GM23248 (cell line): ENCODE data around the gene TPO. TPM values are rescaled to one million over a fixed set of nuclear protein-coding genes. Genes with fewer than 3 reads are reported as not detected.

Experiments
- DNase-seq: peaks from one replicate; pipeline ENCODE4 v3.0.0-alpha.2; 2015
- H2AFZ ChIP-seq: fragments of 200-600 bp; sonication (generic); 2 replicates; pipeline ENCODE4 v1.6.1; 2016; ENCODE audit warnings: antibody characterized with exemption
- H3F3A ChIP-seq: fragments of 200-600 bp; sonication (generic); 2 replicates; pipeline ENCODE4 v1.6.1; 2016; ENCODE audit warnings: mild to moderate bottlenecking, antibody characterized with exemption, mixed run types; ENCODE audit not compliant: insufficient read depth
- H3K27ac ChIP-seq: fragments of 200-600 bp; sonication (generic); 2 replicates; pipeline ENCODE4 v1.5.1; 2016; ENCODE audit warnings: mild to moderate bottlenecking
- H3K27me3 ChIP-seq: fragments of 200-600 bp; sonication (generic); replicated peaks from 2 replicates; pipeline ENCODE4 v1.6.1; 2016; ENCODE audit warnings: mild to moderate bottlenecking; ENCODE audit not compliant: insufficient read depth
- H3K36me3 ChIP-seq: fragments of 200-600 bp; sonication (generic); 2 replicates; pipeline ENCODE4 v1.6.1; 2016; ENCODE audit warnings: low read depth, mild to moderate bottlenecking
- H3K4me1 ChIP-seq: fragments of 200-600 bp; sonication (generic); 2 replicates; pipeline ENCODE4 v1.6.1; 2016; ENCODE audit warnings: mild to moderate bottlenecking; ENCODE audit not compliant: insufficient read depth
- H3K4me2 ChIP-seq: fragments of 200-600 bp; sonication (generic); one replicate; pipeline ENCODE4 v1.6.1; 2016; ENCODE audit warnings: mild to moderate bottlenecking; ENCODE audit not compliant: unreplicated experiment
- H3K4me3 ChIP-seq: fragments of 200-600 bp; sonication (generic); 2 replicates; pipeline ENCODE4 v1.5.1; 2016; ENCODE audit warnings: mild to moderate bottlenecking
- H3K79me2 ChIP-seq: fragments of 200-600 bp; sonication (generic); 2 replicates; pipeline ENCODE4 v1.6.1; 2016; ENCODE audit warnings: mild to moderate bottlenecking; ENCODE audit not compliant: insufficient read depth
- H3K9ac ChIP-seq: fragments of 200-600 bp; sonication (generic); 2 replicates; pipeline ENCODE4 v1.6.1; 2016; ENCODE audit warnings: mild to moderate bottlenecking
- H3K9me2 ChIP-seq: fragments of 200-600 bp; sonication (generic); 2 replicates; pipeline ENCODE4 v1.6.1; 2016; ENCODE audit warnings: mixed run types, mild to moderate bottlenecking, moderate library complexity; ENCODE audit not compliant: insufficient read depth
- H3K9me3 ChIP-seq: fragments of 200-600 bp; sonication (generic); one replicate; pipeline ENCODE4 v1.6.1; 2017; ENCODE audit warnings: low read depth
- H4K20me1 ChIP-seq: fragments of 200-600 bp; sonication (generic); 2 replicates; pipeline ENCODE4 v1.6.0; 2016; ENCODE audit not compliant: insufficient read depth
- EZH2 ChIP-seq: fragments of 200-600 bp; sonication (generic); IDR thresholded peaks from 2 replicates; pipeline ENCODE4 v1.6.1; 2018; ENCODE audit warnings: antibody characterized with exemption, mild to moderate bottlenecking; ENCODE audit not compliant: insufficient read depth, poor library complexity, severe bottlenecking
- EZH2phosphoT487 ChIP-seq: fragments of 200-600 bp; sonication (generic); IDR thresholded peaks from 2 replicates; pipeline ENCODE4 v1.6.1; 2018; ENCODE audit warnings: antibody characterized with exemption, moderate library complexity, mild to moderate bottlenecking, low read depth; ENCODE audit not compliant: insufficient read depth
- WGBS, 2 experiments: methylation state at CpG; one replicate each; pipeline ENCODE4 v1.1.6; 2015 to 2017; ENCODE audit warnings: low lambda C conversion rate in 2 of 2, low coverage in 1 of 2; ENCODE audit errors: missing lambda C conversion rate in 2 of 2; 5-methylcytosine and 5-hydroxymethylcytosine counted together
- in situ Hi-C: fragments of 300-500 bp; cut with MboI; formaldehyde crosslinking; loops from 2 replicates; pipeline ENCODE4 v1.15.0; 2020
- polyA plus RNA-seq: library from polyadenylated mRNA; unstranded; fragments of >200 nt; fragmentation: Nextera tagmentation; extraction: Ambion mirVana; gene quantifications from 2 replicates; pipeline ENCODE4 v1.2.1, GENCODE V29; 2016
- total RNA-seq: library from RNA; depleted of rRNA; stranded (reverse); fragments of >200 nt; shearing (Covaris generic); gene quantifications from 2 replicates; pipeline ENCODE4 v1.2.3, GENCODE V29; 2014

The TPO gene
- total and polyA plus RNA-seq, 2 experiments from 2014 or later, result not detected

- Histone ChIP-seq H3K4me2 (no peak overlapping the region), H3K27ac (no peak overlapping the region), H3F3A (no peaks in the 10 kb centered on the region), H3K36me3 (no peaks in the 10 kb centered on the region), H3K9me3 (no peaks in the 10 kb centered on the region), H3K4me1 (no peaks in the 10 kb centered on the region), H3K79me2 (no peaks in the 10 kb centered on the region), H3K9me2 (no peaks in the 10 kb centered on the region), H3K9ac (no peak overlapping the region), H2AFZ (no peak overlapping the region), H4K20me1 (no peaks in the 10 kb centered on the region), H3K27me3 (no peaks in the 10 kb centered on the region), H3K4me3 (no peak overlapping the region)
- in situ Hi-C loops, result no loop called here
- 23% methylated on average over 5 of the region's 5 CpGs for WGBS, 2 experiments
- DNase-seq, result no peak
- no peak for TF ChIP-seq EZH2phosphoT487
- TF ChIP-seq EZH2, result no peak
These were observed 38.2 kb downstream of the TPO start for GRCh38 chr2:1451422-1451821.

GRCh38 chr2:1453561-1453960 is 40.3 kb downstream of the TPO start:
- in situ Hi-C loops, result no loop called here
- 34 to 36% methylated on average over 11 to 12 of the region's 12 CpGs for WGBS, 2 experiments
- H3K79me2 ChIP-seq, result no peaks in the 10 kb centered on the region
- no peaks in the 10 kb centered on the region for H3K9me2 ChIP-seq
- H3K9me3 ChIP-seq, result no peaks in the 10 kb centered on the region
- H3K36me3 ChIP-seq, result no peaks in the 10 kb centered on the region
- H3K4me2 ChIP-seq, result no peak overlapping the region
- no peaks in the 10 kb centered on the region for H3F3A ChIP-seq
- no peak overlapping the region for H3K9ac ChIP-seq
- H2AFZ ChIP-seq, result no peak overlapping the region
- no peak overlapping the region for H3K27ac ChIP-seq
- DNase-seq, result no peak
- no peaks in the 10 kb centered on the region for H3K4me1 ChIP-seq
- H3K27me3 ChIP-seq, result no peaks in the 10 kb centered on the region
- TF ChIP-seq EZH2 (no peak), EZH2phosphoT487 (no peak)
- H4K20me1 ChIP-seq, result no peaks in the 10 kb centered on the region
- no peak overlapping the region for H3K4me3 ChIP-seq

GRCh38 chr2:1454346-1454745 is 41.1 kb downstream of the TPO start:
- in situ Hi-C loops, result no loop called here
- no peak for TF ChIP-seq EZH2phosphoT487
- TF ChIP-seq EZH2, result no peak
- H2AFZ ChIP-seq, result no peak overlapping the region
- DNase-seq, result no peak
- no peaks in the 10 kb centered on the region for H3K36me3 ChIP-seq
- no peak overlapping the region for H3K27ac ChIP-seq
- H3K79me2 ChIP-seq, result no peaks in the 10 kb centered on the region
- H3K4me2 ChIP-seq, result no peak overlapping the region
- no peaks in the 10 kb centered on the region for H3K27me3 ChIP-seq
- no peak overlapping the region for H3K4me3 ChIP-seq
- 31 to 32% methylated on average over 7 of the region's 7 CpGs for WGBS, 2 experiments
- H3K9me2 ChIP-seq, result no peaks in the 10 kb centered on the region
- H3K4me1 ChIP-seq, result no peaks in the 10 kb centered on the region
- H3F3A ChIP-seq, result no peaks in the 10 kb centered on the region
- no peaks in the 10 kb centered on the region for H4K20me1 ChIP-seq
- H3K9ac ChIP-seq, result no peak overlapping the region
- no peaks in the 10 kb centered on the region for H3K9me3 ChIP-seq

DNA sequence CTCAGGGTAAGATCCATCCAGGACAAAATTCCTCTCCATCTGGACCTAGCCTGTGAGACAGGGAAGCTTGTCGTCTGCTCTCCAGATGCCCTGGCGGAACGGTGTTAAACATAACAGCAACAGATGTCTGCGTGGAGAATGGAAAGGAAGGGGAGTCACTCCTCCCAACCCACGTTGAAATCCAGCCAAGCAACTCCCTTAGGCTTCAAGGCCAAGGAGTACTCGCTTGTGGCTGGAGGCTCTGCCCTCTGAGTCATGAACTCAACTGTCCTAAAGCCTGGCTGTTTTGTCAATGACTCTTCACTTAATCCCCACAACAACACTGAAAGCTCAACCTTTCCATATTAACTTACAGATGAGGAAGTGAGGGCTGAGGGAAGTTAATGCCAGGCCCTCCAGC is 42.2 kb downstream of the TPO start:
- H3K27me3 ChIP-seq, result no peaks in the 10 kb centered on the region
- DNase-seq, result peak; percentile 49
- H3K9me2 ChIP-seq, result no peaks in the 10 kb centered on the region
- no peaks in the 10 kb centered on the region for H3K79me2 ChIP-seq
- in situ Hi-C loops, result no loop called here
- no peaks in the 10 kb centered on the region for H3F3A ChIP-seq
- no peak overlapping the region for H3K4me2 ChIP-seq
- H3K36me3 ChIP-seq, result no peaks in the 10 kb centered on the region
- WGBS, 2 experiments, result 2 to 6% methylated on average over 4 to 6 of the region's 6 CpGs
- H3K4me1 ChIP-seq, result no peaks in the 10 kb centered on the region
- no peak overlapping the region for H2AFZ ChIP-seq
- no peak overlapping the region for H3K27ac ChIP-seq
- TF ChIP-seq EZH2phosphoT487 (no peak), EZH2 (no peak)
- no peaks in the 10 kb centered on the region for H3K9me3 ChIP-seq
- no peak overlapping the region for H3K4me3 ChIP-seq
- no peak overlapping the region for H3K9ac ChIP-seq
- no peaks in the 10 kb centered on the region for H4K20me1 ChIP-seq

DNA sequence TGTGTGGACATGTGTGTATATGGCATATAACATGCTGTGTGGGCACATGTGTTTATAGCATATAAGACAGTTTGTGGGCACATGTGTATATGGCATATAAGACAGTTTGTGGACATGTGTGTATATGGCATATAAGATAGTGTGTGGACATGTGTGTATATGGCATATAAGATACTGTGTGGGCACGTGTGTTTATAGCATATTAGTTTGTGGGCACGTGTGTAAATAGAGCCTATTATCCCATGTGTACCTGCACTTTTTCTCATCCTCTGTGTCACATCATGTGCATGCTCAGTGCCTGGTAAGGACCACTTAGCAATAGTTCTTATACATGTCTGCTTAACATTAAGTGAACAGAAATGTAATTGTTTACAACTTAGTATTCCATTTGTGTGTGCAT is 45.2 kb downstream of the TPO start:
- Histone ChIP-seq H3K9me3 (no peaks in the 10 kb centered on the region), H3K4me3 (no peak overlapping the region), H3K9me2 (no peaks in the 10 kb centered on the region), H4K20me1 (no peaks in the 10 kb centered on the region), H3K79me2 (no peaks in the 10 kb centered on the region), H3F3A (no peaks in the 10 kb centered on the region), H3K4me2 (no peak overlapping the region), H3K27me3 (no peaks in the 10 kb centered on the region), H3K4me1 (no peaks in the 10 kb centered on the region), H3K36me3 (no peaks in the 10 kb centered on the region), H3K9ac (no peak overlapping the region), H3K27ac (no peak overlapping the region), H2AFZ (no peak overlapping the region)
- TF ChIP-seq EZH2 (no peak), EZH2phosphoT487 (no peak)
- in situ Hi-C loops, result no loop called here
- no peak for DNase-seq
- 17 to 24% methylated on average over 2 of the region's 2 CpGs for WGBS, 2 experiments
